Heart left ventricle (tissue), 13 donors: ENCODE measurements around the gene NADSYN1.

ENCODE experiments used
- POLR2A ChIP-seq, 2 donors: fragments of 450-650 bp; IDR thresholded peaks; one replicate each; pipeline ENCODE4 v1.6.1; 2017; ENCODE audit warnings: antibody characterized with exemption in 2 of 2, mild to moderate bottlenecking in 2 of 2, moderate library complexity in 2 of 2
- TF ChIP-seq, protein P1 (sequence below), 12 donors: fragments of 200-600 bp; sonication (generic) in 4 of 12; IDR thresholded peaks; one replicate each; pipeline versions ENCODE4 v1.5.0 to v1.8.0; 2018 to 2022; ENCODE audit warnings: antibody characterized with exemption in 12 of 12, mild to moderate bottlenecking in 5 of 12
- donor health status: ischemic (EF 13 %, LVEDD 7.1; RV severe dilation, severe dysfunction).
- donor health status: DM: no; HTN: yes; CAD: no.
- donor health status: DM: no; HTN: no; CAD: no.
- donor health status: ischemic (EF 25% LVEDD 6.9; RV normal size, moderate dysfunction).
- donor health status: ischemic (EF 25% LVEDD 5.7; RV mildly dilated, moderate dysfunction).
- donor health status: ischemic (EF 35%, LVEDD 5.7; RV mildly dilated, moderate dysfunction).
- donor health status: nonischemic (EF 11% LVEDD 7.7; RV severe dilation, severe dysfunction).
- donor health status: DM: yes; HTN: yes; CAD: no.
- donor health status: PGD.
- donor health status: ischemic (EF 29% LVEDD 5.4; RV normal size, mild dysfunction).
- donor health status: nonischemic (EF 23%, LVEDD 6.1; RV moderate dilation, normal function).

DNA sequence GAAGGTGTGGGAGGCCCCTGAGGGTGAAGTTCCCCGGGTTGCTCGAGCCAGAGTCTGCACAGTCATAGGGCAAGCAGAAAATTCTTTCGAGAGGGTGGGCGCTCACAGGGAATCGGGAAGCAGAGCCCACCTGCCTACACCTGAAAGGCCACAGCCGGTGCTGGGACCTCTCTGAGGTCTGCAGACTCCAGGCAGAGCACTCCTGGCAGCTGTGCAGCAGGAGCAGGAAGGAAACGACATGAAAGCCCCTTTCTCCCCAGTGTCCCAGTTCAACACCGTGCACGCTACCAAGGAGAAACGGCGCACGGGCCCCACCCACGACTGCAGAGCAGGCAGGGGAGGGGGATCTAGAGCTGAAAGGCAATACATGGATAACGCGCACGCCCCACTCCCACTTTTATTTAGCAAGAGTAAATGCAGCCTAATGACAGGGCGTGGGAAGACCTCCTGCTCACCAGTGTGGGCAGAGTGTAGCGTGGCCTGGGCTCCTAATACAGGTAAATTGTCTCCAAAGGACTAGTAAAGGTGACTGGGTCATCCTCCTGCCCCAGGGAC, 18.4 kb upstream of the NADSYN1 start:
- TF ChIP-seq, protein P1, sequence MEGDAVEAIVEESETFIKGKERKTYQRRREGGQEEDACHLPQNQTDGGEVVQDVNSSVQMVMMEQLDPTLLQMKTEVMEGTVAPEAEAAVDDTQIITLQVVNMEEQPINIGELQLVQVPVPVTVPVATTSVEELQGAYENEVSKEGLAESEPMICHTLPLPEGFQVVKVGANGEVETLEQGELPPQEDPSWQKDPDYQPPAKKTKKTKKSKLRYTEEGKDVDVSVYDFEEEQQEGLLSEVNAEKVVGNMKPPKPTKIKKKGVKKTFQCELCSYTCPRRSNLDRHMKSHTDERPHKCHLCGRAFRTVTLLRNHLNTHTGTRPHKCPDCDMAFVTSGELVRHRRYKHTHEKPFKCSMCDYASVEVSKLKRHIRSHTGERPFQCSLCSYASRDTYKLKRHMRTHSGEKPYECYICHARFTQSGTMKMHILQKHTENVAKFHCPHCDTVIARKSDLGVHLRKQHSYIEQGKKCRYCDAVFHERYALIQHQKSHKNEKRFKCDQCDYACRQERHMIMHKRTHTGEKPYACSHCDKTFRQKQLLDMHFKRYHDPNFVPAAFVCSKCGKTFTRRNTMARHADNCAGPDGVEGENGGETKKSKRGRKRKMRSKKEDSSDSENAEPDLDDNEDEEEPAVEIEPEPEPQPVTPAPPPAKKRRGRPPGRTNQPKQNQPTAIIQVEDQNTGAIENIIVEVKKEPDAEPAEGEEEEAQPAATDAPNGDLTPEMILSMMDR (IDR thresholded peaks at IDR 0.05): no peak
- no peak for TF ChIP-seq POLR2A (IDR thresholded peaks at IDR 0.05)
